Activated naive CD8-positive, alpha-beta T cell treated with anti-CD3 and anti-CD28 coated beads for 36 hours (primary cell): ENCODE results near the gene AFDN. TPM values are rescaled to one million over a fixed set of nuclear protein-coding genes. Genes with fewer than 3 reads are reported as not detected.

Source experiments
- DNase-seq: peaks from one replicate; pipeline ENCODE4 v3.0.0; 2021
- H3K27ac Mint-ChIP-seq: one replicate; pipeline ENCODE4 v1.8.0; 2022; ENCODE audit warnings: mild to moderate bottlenecking, moderate library complexity, mixed read lengths
- H3K27me3 Mint-ChIP-seq: one replicate; pipeline ENCODE4 v1.8.0; 2022; ENCODE audit warnings: mild to moderate bottlenecking, mixed read lengths
- H3K36me3 Mint-ChIP-seq: one replicate; pipeline ENCODE4 v1.8.0; 2021; ENCODE audit warnings: mild to moderate bottlenecking, mixed read lengths
- H3K4me1 Mint-ChIP-seq: one replicate; pipeline ENCODE4 v1.8.0; 2021; ENCODE audit warnings: mixed read lengths
- H3K4me3 Mint-ChIP-seq: one replicate; pipeline ENCODE4 v1.8.0; 2022; ENCODE audit warnings: mild to moderate bottlenecking, moderate library complexity, mixed read lengths
- H3K9me3 Mint-ChIP-seq: one replicate; pipeline ENCODE4 v1.8.0; 2022; ENCODE audit warnings: mixed read lengths
- total RNA-seq, 2 experiments: library from RNA; stranded (reverse); gene quantifications; one replicate each; pipeline ENCODE4 v1.2.3, GENCODE V29; 2021

The AFDN gene
- total RNA-seq, 2 experiments from 2014 or later = 18.7 to 23.5 TPM

GRCh38 chr6:167980911-167981580, 154.3 kb downstream of the AFDN start:
- H3K9me3 Mint-ChIP-seq = no peaks in the 10 kb centered on the region
- no peaks in the 10 kb centered on the region for H3K36me3 Mint-ChIP-seq
- no peak overlapping the region for H3K27ac Mint-ChIP-seq
- no peak overlapping the region for H3K4me3 Mint-ChIP-seq
- DNase-seq = no peak
- peaks cover 4% of the 10 kb centered on the region for H3K27me3 Mint-ChIP-seq
- H3K4me1 Mint-ChIP-seq = no peaks in the 10 kb centered on the region

GRCh38 chr6:167981916-167982462, 155.3 kb downstream of the AFDN start:
- Mint-ChIP-seq H3K27me3 (peaks cover 4% of the 10 kb centered on the region), H3K4me3 (no peak overlapping the region), H3K36me3 (no peaks in the 10 kb centered on the region), H3K9me3 (no peaks in the 10 kb centered on the region), H3K4me1 (no peaks in the 10 kb centered on the region), H3K27ac (no peak overlapping the region)
- no peak for DNase-seq

GRCh38 chr6:167984144-167984719, 157.5 kb downstream of the AFDN start:
- no peaks in the 10 kb centered on the region for H3K4me1 Mint-ChIP-seq
- no peak overlapping the region for H3K4me3 Mint-ChIP-seq
- no peaks in the 10 kb centered on the region for H3K9me3 Mint-ChIP-seq
- no peak for DNase-seq
- H3K36me3 Mint-ChIP-seq = no peaks in the 10 kb centered on the region
- peaks cover 2% of the 10 kb centered on the region for H3K27me3 Mint-ChIP-seq
- no peak overlapping the region for H3K27ac Mint-ChIP-seq

- H3K4me3 Mint-ChIP-seq = no peak overlapping the region
- no peaks in the 10 kb centered on the region for H3K27me3 Mint-ChIP-seq
- H3K4me1 Mint-ChIP-seq = no peaks in the 10 kb centered on the region
- H3K36me3 Mint-ChIP-seq = no peaks in the 10 kb centered on the region
- DNase-seq = no peak
- H3K27ac Mint-ChIP-seq = no peak overlapping the region
- H3K9me3 Mint-ChIP-seq = no peaks in the 10 kb centered on the region
These were observed 158.3 kb downstream of the AFDN start for GRCh38 chr6:167984876-167985604.

- Mint-ChIP-seq H3K4me1 (no peaks in the 10 kb centered on the region), H3K27ac (no peak overlapping the region), H3K27me3 (no peaks in the 10 kb centered on the region), H3K4me3 (no peak overlapping the region), H3K36me3 (no peaks in the 10 kb centered on the region), H3K9me3 (no peaks in the 10 kb centered on the region)
- no peak for DNase-seq
These were observed 159.3 kb downstream of the AFDN start for GRCh38 chr6:167985911-167986595.

GRCh38 chr6:167987396-167988153, 160.9 kb downstream of the AFDN start:
- no peaks in the 10 kb centered on the region for H3K9me3 Mint-ChIP-seq
- no peak overlapping the region for H3K4me3 Mint-ChIP-seq
- H3K27me3 Mint-ChIP-seq = no peaks in the 10 kb centered on the region
- H3K4me1 Mint-ChIP-seq = no peaks in the 10 kb centered on the region
- no peak for DNase-seq
- no peaks in the 10 kb centered on the region for H3K36me3 Mint-ChIP-seq
- no peak overlapping the region for H3K27ac Mint-ChIP-seq

- H3K36me3 Mint-ChIP-seq = no peaks in the 10 kb centered on the region
- no peak overlapping the region for H3K27ac Mint-ChIP-seq
- H3K4me1 Mint-ChIP-seq = no peaks in the 10 kb centered on the region
- no peaks in the 10 kb centered on the region for H3K9me3 Mint-ChIP-seq
- no peak overlapping the region for H3K4me3 Mint-ChIP-seq
- no peak for DNase-seq
- H3K27me3 Mint-ChIP-seq = no peaks in the 10 kb centered on the region
These were observed 161.4 kb downstream of the AFDN start for GRCh38 chr6:167988154-167988495.

GRCh38 chr6:167988945-167989841, 162.5 kb downstream of the AFDN start:
- no peaks in the 10 kb centered on the region for H3K36me3 Mint-ChIP-seq
- H3K4me3 Mint-ChIP-seq = no peak overlapping the region
- DNase-seq = no peak
- H3K27ac Mint-ChIP-seq = no peak overlapping the region
- H3K27me3 Mint-ChIP-seq = peaks cover 5% of the 10 kb centered on the region
- no peaks in the 10 kb centered on the region for H3K4me1 Mint-ChIP-seq
- H3K9me3 Mint-ChIP-seq = no peaks in the 10 kb centered on the region

GRCh38 chr6:167990016-167990945, 163.6 kb downstream of the AFDN start:
- Mint-ChIP-seq H3K4me3 (no peak overlapping the region), H3K27me3 (peaks cover 5% of the 10 kb centered on the region), H3K9me3 (no peaks in the 10 kb centered on the region), H3K36me3 (no peaks in the 10 kb centered on the region), H3K4me1 (no peaks in the 10 kb centered on the region), H3K27ac (no peak overlapping the region)
- no peak for DNase-seq

- Mint-ChIP-seq H3K4me1 (no peaks in the 10 kb centered on the region), H3K27me3 (peaks cover 9% of the 10 kb centered on the region), H3K36me3 (no peaks in the 10 kb centered on the region), H3K9me3 (no peaks in the 10 kb centered on the region), H3K27ac (no peak overlapping the region), H3K4me3 (no peak overlapping the region)
- DNase-seq = no peak
These were observed 166.5 kb downstream of the AFDN start for GRCh38 chr6:167993169-167993568.

- Mint-ChIP-seq H3K4me3 (no peak overlapping the region), H3K36me3 (no peaks in the 10 kb centered on the region), H3K27me3 (peaks cover 9% of the 10 kb centered on the region), H3K4me1 (no peaks in the 10 kb centered on the region), H3K9me3 (no peaks in the 10 kb centered on the region), H3K27ac (no peak overlapping the region)
- DNase-seq = no peak
These were observed 167.1 kb downstream of the AFDN start for GRCh38 chr6:167993831-167994230.

GRCh38 chr6:167995302-167995701, 168.6 kb downstream of the AFDN start:
- Mint-ChIP-seq H3K4me3 (no peak overlapping the region), H3K9me3 (no peaks in the 10 kb centered on the region), H3K36me3 (no peaks in the 10 kb centered on the region), H3K4me1 (no peaks in the 10 kb centered on the region), H3K27ac (no peak overlapping the region), H3K27me3 (peaks cover 9% of the 10 kb centered on the region)
- DNase-seq = no peak

GRCh38 chr6:167995731-167996151, 169.0 kb downstream of the AFDN start:
- no peaks in the 10 kb centered on the region for H3K4me1 Mint-ChIP-seq
- no peaks in the 10 kb centered on the region for H3K36me3 Mint-ChIP-seq
- peaks cover 9% of the 10 kb centered on the region for H3K27me3 Mint-ChIP-seq
- H3K27ac Mint-ChIP-seq = no peak overlapping the region
- no peak overlapping the region for H3K4me3 Mint-ChIP-seq
- no peak for DNase-seq
- no peaks in the 10 kb centered on the region for H3K9me3 Mint-ChIP-seq
